ENCODE measurements around the gene ITPR2.

DNA sequence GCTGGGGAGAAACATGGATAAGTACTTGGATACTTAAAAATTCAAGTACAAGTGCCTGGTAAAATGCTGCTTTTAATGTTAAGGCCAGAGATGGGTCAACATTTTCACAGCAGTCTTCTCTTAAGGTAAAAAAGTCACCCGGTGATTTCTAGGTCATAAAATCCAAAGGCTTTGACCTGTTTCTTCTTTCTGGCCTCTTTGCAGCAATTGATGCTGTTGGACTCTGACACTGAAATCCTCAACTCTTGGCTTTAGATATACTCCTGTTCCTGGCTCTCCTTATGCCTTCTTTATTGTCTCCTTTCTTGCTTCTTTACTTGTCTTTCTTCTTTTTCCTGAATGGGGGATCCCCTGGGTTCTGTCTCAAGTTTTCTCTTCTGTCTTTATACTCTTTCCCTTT lies 448.5 kb downstream of the ITPR2 start:
- TF ChIP-seq, protein P1, sequence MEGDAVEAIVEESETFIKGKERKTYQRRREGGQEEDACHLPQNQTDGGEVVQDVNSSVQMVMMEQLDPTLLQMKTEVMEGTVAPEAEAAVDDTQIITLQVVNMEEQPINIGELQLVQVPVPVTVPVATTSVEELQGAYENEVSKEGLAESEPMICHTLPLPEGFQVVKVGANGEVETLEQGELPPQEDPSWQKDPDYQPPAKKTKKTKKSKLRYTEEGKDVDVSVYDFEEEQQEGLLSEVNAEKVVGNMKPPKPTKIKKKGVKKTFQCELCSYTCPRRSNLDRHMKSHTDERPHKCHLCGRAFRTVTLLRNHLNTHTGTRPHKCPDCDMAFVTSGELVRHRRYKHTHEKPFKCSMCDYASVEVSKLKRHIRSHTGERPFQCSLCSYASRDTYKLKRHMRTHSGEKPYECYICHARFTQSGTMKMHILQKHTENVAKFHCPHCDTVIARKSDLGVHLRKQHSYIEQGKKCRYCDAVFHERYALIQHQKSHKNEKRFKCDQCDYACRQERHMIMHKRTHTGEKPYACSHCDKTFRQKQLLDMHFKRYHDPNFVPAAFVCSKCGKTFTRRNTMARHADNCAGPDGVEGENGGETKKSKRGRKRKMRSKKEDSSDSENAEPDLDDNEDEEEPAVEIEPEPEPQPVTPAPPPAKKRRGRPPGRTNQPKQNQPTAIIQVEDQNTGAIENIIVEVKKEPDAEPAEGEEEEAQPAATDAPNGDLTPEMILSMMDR (IDR thresholded peaks at IDR 0.05), result no peak
- TF ChIP-seq POLR2A (IDR thresholded peaks at IDR 0.05), result no peak
- no peak for TF ChIP-seq EP300 (IDR thresholded peaks at IDR 0.05)

All from tibial nerve (tissue), 4 donors.